DOHH2 (cell line): ENCODE results near the gene EGLN1.
"Not testable (repeated sequence)": the region's sequence is repeated elsewhere in the genome, so short reads cannot be mapped to it uniquely, and the experiment has no call there.

Experiments used
- H3F3A ChIP-seq: fragments of 200-600 bp; sonication (generic), shearing (Covaris generic); 2 replicates; pipeline ENCODE4 v1.6.0; 2016; ENCODE audit warnings: antibody characterized with exemption, mild to moderate bottlenecking; ENCODE audit not compliant: control insufficient read depth, insufficient read depth
- H3K27ac ChIP-seq: fragments of 200-600 bp; sonication (generic); 2 replicates; pipeline ENCODE4 v1.5.1; 2014; ENCODE audit warnings: low read depth, mild to moderate bottlenecking, low read length, moderate library complexity
- H3K27me3 ChIP-seq: fragments of 200-600 bp; sonication (generic); 2 replicates; pipeline ENCODE4 v1.6.1; 2014; ENCODE audit warnings: mild to moderate bottlenecking, low read length, mixed read lengths; ENCODE audit not compliant: control insufficient read depth
- H3K36me3 ChIP-seq: fragments of 200-600 bp; sonication (generic); 2 replicates; pipeline ENCODE4 v1.6.1; 2014; ENCODE audit warnings: mild to moderate bottlenecking, low read length, moderate library complexity, mixed read lengths; ENCODE audit not compliant: control insufficient read depth
- H3K4me1 ChIP-seq: fragments of 200-600 bp; sonication (generic); 2 replicates; pipeline ENCODE4 v1.6.1; 2014; ENCODE audit warnings: mild to moderate bottlenecking, low read length, mixed read lengths; ENCODE audit not compliant: control insufficient read depth
- H3K4me2 ChIP-seq: fragments of 200-600 bp; sonication (generic); 2 replicates; pipeline ENCODE4 v1.6.0; 2014; ENCODE audit warnings: mild to moderate bottlenecking, low read length, moderate library complexity
- H3K4me3 ChIP-seq: fragments of 200-600 bp; sonication (generic); 2 replicates; pipeline ENCODE4 v1.5.1; 2014; ENCODE audit warnings: mild to moderate bottlenecking, low read length, mixed read lengths
- H3K79me2 ChIP-seq: fragments of 200-600 bp; sonication (generic); 2 replicates; pipeline ENCODE4 v1.6.1; 2014; ENCODE audit warnings: mild to moderate bottlenecking, low read length, mixed read lengths; ENCODE audit not compliant: control insufficient read depth
- H3K9me2 ChIP-seq: fragments of 200-600 bp; sonication (generic); replicated peaks from 2 replicates; pipeline ENCODE4 v1.6.1; 2014; ENCODE audit warnings: mild to moderate bottlenecking, low read length, mixed read lengths; ENCODE audit not compliant: control insufficient read depth
- H3K9me3 ChIP-seq: fragments of 200-600 bp; sonication (generic); 2 replicates; pipeline ENCODE4 v1.6.1; 2014; ENCODE audit warnings: antibody characterized with exemption, low read length, mixed read lengths; ENCODE audit not compliant: control insufficient read depth, insufficient read depth
- H4K20me1 ChIP-seq: fragments of 200-600 bp; sonication (generic); 2 replicates; pipeline ENCODE4 v1.6.0; 2014; ENCODE audit warnings: low read depth, mild to moderate bottlenecking, antibody characterized with exemption, low read length, moderate library complexity; ENCODE audit not compliant: control insufficient read depth, insufficient read depth
- CTCF ChIP-seq: fragments of 200-600 bp; sonication (generic); IDR thresholded peaks from one replicate; pipeline ENCODE4 v1.5.1; 2014; ENCODE audit warnings: antibody characterized with exemption, mild to moderate bottlenecking, low read depth, low read length; ENCODE audit not compliant: poor library complexity, severe bottlenecking
- EZH2phosphoT487 ChIP-seq: fragments of 200-600 bp; sonication (generic); IDR thresholded peaks from 2 replicates; pipeline ENCODE4 v1.6.1; 2017; ENCODE audit warnings: borderline replicate concordance, mild to moderate bottlenecking, antibody characterized with exemption, low read length, moderate library complexity, mixed read lengths

The EGLN1 gene

DNA sequence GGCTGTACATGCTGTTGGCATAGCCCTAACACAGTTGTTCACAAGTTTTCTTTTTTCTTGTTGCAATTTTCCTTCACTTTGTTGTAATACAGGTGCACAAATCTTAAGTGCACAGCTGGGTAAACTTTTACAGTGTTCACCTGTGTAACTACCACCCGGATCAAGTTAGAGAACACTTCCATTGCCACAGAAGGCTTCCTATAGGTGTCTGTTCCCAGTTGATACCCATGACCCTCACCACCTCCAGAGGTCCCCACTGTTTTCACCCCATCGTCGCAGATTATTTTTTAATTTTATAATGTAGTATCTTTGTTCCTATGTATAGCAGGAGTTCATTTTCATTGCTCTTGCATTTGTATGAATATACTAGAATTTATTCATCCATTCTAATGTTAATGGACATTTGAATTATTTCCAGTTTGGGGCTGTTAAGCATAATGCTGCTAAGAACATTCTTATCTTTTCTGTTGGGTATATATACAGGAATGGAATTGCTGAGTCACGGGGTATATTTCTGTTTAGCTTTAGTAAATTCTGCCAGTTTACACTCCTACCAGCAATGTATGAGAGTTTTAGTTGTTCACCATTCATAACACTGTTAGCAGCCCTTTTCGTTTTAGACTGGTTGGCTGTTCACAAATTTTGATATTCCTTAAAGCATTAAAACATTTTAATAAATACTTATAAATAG, 67.6 kb downstream of the EGLN1 start:
- Histone ChIP-seq H3F3A (peaks cover 11% of the 10 kb centered on the region; the same call in 1 of the 2 replicates), H3K4me1 (no peaks in the 10 kb centered on the region), H3K4me2 (no peak overlapping the region), H4K20me1 (no peaks in the 10 kb centered on the region), H3K27me3 (no peaks in the 10 kb centered on the region), H3K9me2 (no peaks in the 10 kb centered on the region), H3K4me3 (no peak overlapping the region), H3K9me3 (no peaks in the 10 kb centered on the region), H3K27ac (no peak overlapping the region), H3K36me3 (peaks cover 32% of the 10 kb centered on the region), H3K79me2 (no peaks in the 10 kb centered on the region)
- TF ChIP-seq CTCF (no peak), EZH2phosphoT487 (no peak)

GRCh38 chr1:231353086-231353485, 69.0 kb downstream of the EGLN1 start:
- H3K9me3 ChIP-seq = no peaks in the 10 kb centered on the region
- TF ChIP-seq EZH2phosphoT487 = no peak
- TF ChIP-seq CTCF = no peak
- H3K4me3 ChIP-seq = no peak overlapping the region
- H4K20me1 ChIP-seq = no peaks in the 10 kb centered on the region
- H3K4me2 ChIP-seq = no peak overlapping the region
- H3K27ac ChIP-seq = no peak overlapping the region
- H3K27me3 ChIP-seq = no peaks in the 10 kb centered on the region
- peaks cover 37% of the 10 kb centered on the region for H3K36me3 ChIP-seq
- no peaks in the 10 kb centered on the region for H3K79me2 ChIP-seq
- H3F3A ChIP-seq = peaks cover 9% of the 10 kb centered on the region; the same call in 1 of the 2 replicates
- H3K4me1 ChIP-seq = no peaks in the 10 kb centered on the region
- no peaks in the 10 kb centered on the region for H3K9me2 ChIP-seq

DNA sequence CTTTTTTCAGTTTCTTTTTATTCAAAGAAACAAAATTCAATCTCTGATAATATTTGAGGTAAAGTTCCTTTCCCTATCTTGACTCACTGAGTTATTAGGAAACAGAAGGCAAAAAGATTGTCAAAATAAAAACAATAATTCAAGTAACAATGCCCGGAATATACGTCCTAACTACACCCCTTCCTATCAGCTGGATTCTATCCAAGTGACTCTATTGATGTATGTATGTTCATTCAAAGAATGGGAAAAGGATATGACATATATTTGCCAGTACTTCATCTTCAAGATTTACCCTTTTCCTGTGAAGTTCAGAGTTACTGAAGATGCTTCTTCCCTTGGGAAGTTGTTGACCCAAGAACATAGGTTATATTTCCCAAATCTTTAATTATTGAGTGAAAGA, 70.3 kb downstream of the EGLN1 start:
- Histone ChIP-seq H3K79me2 (no peaks in the 10 kb centered on the region), H3K27ac (no peak overlapping the region), H3K27me3 (no peaks in the 10 kb centered on the region), H3K9me3 (no peaks in the 10 kb centered on the region), H4K20me1 (no peaks in the 10 kb centered on the region), H3K4me3 (no peak overlapping the region), H3F3A (0 out of 2 replicates have a peak, but pooled peaks cover 3% of the 10 kb centered on the region), H3K4me2 (no peak overlapping the region), H3K9me2 (no peaks in the 10 kb centered on the region), H3K36me3 (peaks cover 48% of the 10 kb centered on the region), H3K4me1 (no peaks in the 10 kb centered on the region)
- TF ChIP-seq CTCF (no peak), EZH2phosphoT487 (no peak)

DNA sequence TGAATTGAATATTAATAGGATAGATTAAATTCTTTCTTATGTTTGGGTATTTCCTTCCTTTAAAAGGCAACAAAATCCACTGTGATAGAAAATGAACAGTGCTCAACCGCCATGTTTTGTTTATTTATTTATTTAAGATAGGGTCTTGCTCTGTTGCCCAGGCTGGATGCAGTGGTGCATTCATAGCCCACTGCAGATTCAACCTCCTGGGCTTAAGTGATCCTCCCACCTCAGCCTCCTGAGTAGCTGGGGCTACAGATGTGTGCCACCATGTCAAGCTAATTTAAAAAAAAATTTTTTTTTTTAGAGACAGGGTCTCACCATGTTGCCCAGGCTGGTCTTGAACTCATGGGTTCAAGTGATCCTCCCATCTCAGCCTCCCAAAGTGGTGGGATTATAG, 73.2 kb downstream of the EGLN1 start:
- H3K4me1 ChIP-seq, H3K27me3 ChIP-seq, H3K9me3 ChIP-seq, H3K4me3 ChIP-seq, H3F3A ChIP-seq, H3K4me2 ChIP-seq, H4K20me1 ChIP-seq, H3K27ac ChIP-seq, H3K9me2 ChIP-seq, H3K79me2 ChIP-seq: not testable (repeated sequence)
- H3K36me3 ChIP-seq = peaks cover 54% of the 10 kb centered on the region
